ENCODE measurements around the gene RBM5.

DNA sequence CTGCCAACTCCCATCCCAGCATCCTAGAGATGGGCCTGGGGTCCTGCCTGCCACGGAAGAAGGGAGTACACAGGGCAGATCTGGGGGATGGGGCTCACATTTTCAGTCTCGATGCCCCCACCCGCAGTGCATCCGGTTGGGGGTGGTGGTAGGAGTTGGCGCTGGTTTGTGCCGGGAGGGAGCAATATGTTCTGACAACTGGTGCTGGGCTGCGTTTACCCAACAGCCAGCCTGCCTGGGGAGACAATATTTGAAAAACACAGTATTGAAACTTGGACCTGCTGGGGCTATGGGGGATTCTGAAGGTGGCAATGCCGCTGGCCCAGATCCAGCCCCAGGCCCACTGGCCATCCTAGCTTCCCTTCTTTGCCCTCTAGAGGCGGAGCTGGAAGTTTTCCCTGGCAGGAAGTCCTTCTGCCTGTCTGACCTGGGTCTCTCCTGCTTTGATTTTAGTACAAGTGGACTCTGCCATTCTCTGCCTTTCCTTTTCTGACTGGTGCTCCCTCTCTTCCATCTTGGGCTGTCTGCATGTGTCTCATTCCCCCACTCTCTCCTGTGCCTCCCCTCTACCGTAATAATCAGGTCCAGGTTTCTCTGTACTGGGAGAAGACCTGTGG is 69.9 kb downstream of the RBM5 start:
- TF ChIP-seq POLR2A (IDR thresholded peaks at IDR 0.05), result no peak
- TF ChIP-seq, protein P1, sequence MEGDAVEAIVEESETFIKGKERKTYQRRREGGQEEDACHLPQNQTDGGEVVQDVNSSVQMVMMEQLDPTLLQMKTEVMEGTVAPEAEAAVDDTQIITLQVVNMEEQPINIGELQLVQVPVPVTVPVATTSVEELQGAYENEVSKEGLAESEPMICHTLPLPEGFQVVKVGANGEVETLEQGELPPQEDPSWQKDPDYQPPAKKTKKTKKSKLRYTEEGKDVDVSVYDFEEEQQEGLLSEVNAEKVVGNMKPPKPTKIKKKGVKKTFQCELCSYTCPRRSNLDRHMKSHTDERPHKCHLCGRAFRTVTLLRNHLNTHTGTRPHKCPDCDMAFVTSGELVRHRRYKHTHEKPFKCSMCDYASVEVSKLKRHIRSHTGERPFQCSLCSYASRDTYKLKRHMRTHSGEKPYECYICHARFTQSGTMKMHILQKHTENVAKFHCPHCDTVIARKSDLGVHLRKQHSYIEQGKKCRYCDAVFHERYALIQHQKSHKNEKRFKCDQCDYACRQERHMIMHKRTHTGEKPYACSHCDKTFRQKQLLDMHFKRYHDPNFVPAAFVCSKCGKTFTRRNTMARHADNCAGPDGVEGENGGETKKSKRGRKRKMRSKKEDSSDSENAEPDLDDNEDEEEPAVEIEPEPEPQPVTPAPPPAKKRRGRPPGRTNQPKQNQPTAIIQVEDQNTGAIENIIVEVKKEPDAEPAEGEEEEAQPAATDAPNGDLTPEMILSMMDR (IDR thresholded peaks at IDR 0.05), result no peak

All from lower leg skin (tissue), 3 donors.